Nephron (organoid): Measurements from ENCODE around the gene COL18A1.

Experiments used
- H3K27ac Mint-ChIP-seq, 3 experiments: 2 replicates each; pipeline ENCODE4 v1.8.0; 2020; ENCODE audit warnings: mixed read lengths in 3 of 3, mild to moderate bottlenecking in 2 of 3, moderate library complexity in 1 of 3
- H3K27me3 Mint-ChIP-seq: 2 replicates; pipeline ENCODE4 v1.8.0; 2021; ENCODE audit warnings: low read depth, mild to moderate bottlenecking, moderate library complexity, mixed read lengths
- H3K36me3 Mint-ChIP-seq: 2 replicates; pipeline ENCODE4 v1.8.0; 2020; ENCODE audit warnings: low read depth, mixed read lengths
- H3K4me1 Mint-ChIP-seq: 2 replicates; pipeline ENCODE4 v1.8.0; 2020; ENCODE audit warnings: mixed read lengths
- H3K4me3 Mint-ChIP-seq, 3 experiments: 2 replicates each; pipeline ENCODE4 v1.8.0; 2020; ENCODE audit warnings: mild to moderate bottlenecking in 3 of 3, mixed read lengths in 3 of 3, moderate library complexity in 2 of 3
- H3K9me3 Mint-ChIP-seq: 2 replicates; pipeline ENCODE4 v1.8.0; 2020; ENCODE audit warnings: mixed read lengths
- TF ChIP-seq, protein P1 (sequence below), 3 experiments: fragments of 200-600 bp; sonication (generic); IDR thresholded peaks; one replicate each; pipeline ENCODE4 v1.5.0; 2021; ENCODE audit warnings: antibody characterized with exemption in 3 of 3; ENCODE audit not compliant: unreplicated experiment in 3 of 3

Gene COL18A1

DNA sequence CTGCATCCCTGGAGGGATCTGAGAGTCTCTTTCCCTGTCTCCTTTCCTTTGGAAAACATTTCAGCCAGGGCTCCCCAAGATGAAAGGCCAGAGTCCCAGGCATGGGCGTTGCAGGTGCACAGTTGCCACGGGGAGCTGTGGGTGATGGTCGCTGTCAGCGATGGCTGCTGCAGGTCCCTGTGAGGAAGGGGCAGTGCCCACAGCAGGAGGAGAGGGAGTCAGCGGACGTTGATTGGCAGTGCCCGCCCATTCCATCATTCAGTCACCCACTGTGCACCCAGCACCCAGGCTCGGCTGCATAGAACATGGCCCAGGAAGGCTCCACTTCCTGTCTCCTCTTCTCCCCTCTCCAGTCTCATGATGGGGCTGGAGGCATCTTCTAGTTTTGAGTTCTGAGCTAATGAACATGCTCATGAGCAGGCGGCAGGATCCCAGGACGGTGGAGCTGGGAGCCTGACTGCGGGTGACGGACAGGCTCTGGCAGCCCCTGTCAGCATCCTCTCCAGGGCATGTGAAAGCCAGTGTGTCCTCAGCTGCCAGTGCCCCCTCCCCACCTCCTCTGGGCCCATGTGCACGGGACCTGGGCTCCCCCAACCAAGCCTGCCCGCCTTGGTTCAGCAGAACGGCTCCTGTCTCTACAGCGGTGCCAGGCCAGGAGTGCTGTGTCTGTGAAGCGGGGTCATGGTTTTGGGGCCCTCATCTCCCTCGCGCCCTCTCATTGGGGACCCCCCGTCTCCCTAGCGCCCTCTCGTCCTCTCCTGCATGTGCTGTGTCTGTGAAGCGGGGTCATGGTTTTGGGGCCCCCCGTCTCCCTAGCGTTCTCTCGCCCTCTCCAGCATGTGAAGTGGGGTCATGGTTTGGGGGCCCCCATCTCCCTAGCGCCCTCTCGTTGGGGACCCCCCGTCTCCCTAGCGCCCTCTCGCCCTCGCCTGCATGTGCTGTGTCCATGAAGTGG is 24.5 kb downstream of the COL18A1 start:
- Mint-ChIP-seq H3K4me1 (peaks cover 44% of the 10 kb centered on the region), H3K27me3 (no peaks in the 10 kb centered on the region), H3K4me3 (peak overlapping the region in 1 of 3 experiments; percentile 50), H3K27ac (peak overlapping the region; percentile 87 to 98 (median 91)), H3K9me3 (no peaks in the 10 kb centered on the region), H3K36me3 (no peaks in the 10 kb centered on the region)
- TF ChIP-seq, protein P1, sequence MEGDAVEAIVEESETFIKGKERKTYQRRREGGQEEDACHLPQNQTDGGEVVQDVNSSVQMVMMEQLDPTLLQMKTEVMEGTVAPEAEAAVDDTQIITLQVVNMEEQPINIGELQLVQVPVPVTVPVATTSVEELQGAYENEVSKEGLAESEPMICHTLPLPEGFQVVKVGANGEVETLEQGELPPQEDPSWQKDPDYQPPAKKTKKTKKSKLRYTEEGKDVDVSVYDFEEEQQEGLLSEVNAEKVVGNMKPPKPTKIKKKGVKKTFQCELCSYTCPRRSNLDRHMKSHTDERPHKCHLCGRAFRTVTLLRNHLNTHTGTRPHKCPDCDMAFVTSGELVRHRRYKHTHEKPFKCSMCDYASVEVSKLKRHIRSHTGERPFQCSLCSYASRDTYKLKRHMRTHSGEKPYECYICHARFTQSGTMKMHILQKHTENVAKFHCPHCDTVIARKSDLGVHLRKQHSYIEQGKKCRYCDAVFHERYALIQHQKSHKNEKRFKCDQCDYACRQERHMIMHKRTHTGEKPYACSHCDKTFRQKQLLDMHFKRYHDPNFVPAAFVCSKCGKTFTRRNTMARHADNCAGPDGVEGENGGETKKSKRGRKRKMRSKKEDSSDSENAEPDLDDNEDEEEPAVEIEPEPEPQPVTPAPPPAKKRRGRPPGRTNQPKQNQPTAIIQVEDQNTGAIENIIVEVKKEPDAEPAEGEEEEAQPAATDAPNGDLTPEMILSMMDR (IDR thresholded peaks at IDR 0.05; ENCODE audit: unreplicated experiment in 3 of 3) = no peak

- H3K27me3 Mint-ChIP-seq = no peaks in the 10 kb centered on the region
- peaks cover 48% of the 10 kb centered on the region for H3K4me1 Mint-ChIP-seq
- H3K4me3 Mint-ChIP-seq = peak overlapping the region; percentile 31 to 54 (median 50)
- no peaks in the 10 kb centered on the region for H3K9me3 Mint-ChIP-seq
- peak overlapping the region; percentile 87 to 98 (median 91) for H3K27ac Mint-ChIP-seq
- TF ChIP-seq, protein P1 (IDR thresholded peaks at IDR 0.05; ENCODE audit: unreplicated experiment in 3 of 3) = no peak
- no peaks in the 10 kb centered on the region for H3K36me3 Mint-ChIP-seq
These were observed 25.8 kb downstream of the COL18A1 start for GRCh38 chr21:45430521-45431501.

DNA sequence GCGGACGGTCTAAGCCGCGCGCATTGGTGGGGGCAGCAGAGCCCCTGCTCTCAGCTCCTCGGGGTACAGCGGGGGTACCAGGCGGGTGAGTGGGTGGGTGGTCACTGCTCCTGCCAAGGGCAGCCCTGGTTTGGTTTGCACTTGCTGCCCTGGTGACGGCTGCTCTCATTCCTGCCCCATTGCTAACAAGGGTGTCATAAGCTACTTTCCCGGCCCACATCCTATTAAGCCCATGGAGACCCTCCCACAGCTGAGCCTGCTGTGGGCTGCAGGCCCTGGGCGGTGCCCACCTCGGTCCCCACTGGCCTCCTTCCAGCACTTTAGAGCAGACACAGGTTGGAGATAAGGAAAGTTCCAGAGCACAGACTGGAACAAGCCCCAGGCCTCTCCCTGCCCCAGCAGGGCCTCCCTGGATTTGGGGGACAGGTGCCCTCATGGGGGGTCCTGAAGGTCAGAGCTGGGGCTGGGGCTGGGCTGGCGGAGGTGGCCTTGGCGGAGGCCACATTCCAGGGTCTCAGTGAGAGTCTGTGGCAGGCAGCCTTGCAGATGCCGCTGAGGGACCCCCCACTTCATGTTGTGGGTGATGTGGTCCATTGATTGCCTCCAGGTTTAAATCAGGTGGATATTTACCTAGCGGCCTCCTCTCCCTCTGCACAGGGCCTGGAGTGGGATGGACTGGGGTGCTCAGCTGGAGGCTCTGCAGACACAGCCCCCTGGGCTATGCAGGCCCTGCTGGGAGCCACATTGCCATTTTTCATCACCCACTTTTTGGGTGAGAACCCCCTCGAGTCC is 27.0 kb downstream of the COL18A1 start:
- no peaks in the 10 kb centered on the region for H3K27me3 Mint-ChIP-seq
- no peaks in the 10 kb centered on the region for H3K9me3 Mint-ChIP-seq
- TF ChIP-seq, protein P1 (IDR thresholded peaks at IDR 0.05; ENCODE audit: unreplicated experiment in 3 of 3) = no peak
- peaks cover 56% of the 10 kb centered on the region for H3K4me1 Mint-ChIP-seq
- no peaks in the 10 kb centered on the region for H3K36me3 Mint-ChIP-seq
- H3K27ac Mint-ChIP-seq = peak overlapping the region; percentile 90 to 95 (median 94)
- H3K4me3 Mint-ChIP-seq = peak overlapping the region in 1 of 3 experiments; percentile 69

- TF ChIP-seq, protein P1 (IDR thresholded peaks at IDR 0.05; ENCODE audit: unreplicated experiment in 3 of 3) = no peak
- Mint-ChIP-seq H3K27ac (peak overlapping the region; percentile 90 to 95 (median 94)), H3K9me3 (no peaks in the 10 kb centered on the region), H3K36me3 (no peaks in the 10 kb centered on the region), H3K4me3 (peak overlapping the region; percentile 21 to 69 (median 25)), H3K4me1 (peaks cover 56% of the 10 kb centered on the region), H3K27me3 (no peaks in the 10 kb centered on the region)
These were observed 27.8 kb downstream of the COL18A1 start for GRCh38 chr21:45432575-45433255.

DNA sequence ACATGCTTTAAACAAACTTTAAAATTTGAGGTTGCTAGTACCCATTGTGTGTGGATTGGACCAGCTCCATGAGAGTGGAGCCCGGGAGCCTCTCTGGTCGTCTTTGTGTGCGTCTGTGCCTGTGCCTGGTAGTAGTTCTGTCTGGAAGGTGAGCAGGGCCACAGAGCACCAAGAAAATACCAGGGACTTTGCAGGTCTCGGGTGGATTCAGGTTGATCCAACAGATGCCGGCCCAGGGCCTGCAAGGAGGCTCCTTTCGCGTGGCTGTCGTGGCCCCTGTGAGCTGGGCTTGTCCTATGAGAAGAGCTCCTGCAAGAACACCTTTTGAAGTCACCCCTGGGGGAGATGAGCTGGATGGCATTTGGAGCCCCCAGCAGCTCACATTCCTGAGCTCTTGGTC is 28.3 kb downstream of the COL18A1 start:
- no peaks in the 10 kb centered on the region for H3K27me3 Mint-ChIP-seq
- peak overlapping the region; percentile 90 to 95 (median 94) for H3K27ac Mint-ChIP-seq
- no peaks in the 10 kb centered on the region for H3K36me3 Mint-ChIP-seq
- peak overlapping the region; percentile 9 to 69 (median 25) for H3K4me3 Mint-ChIP-seq
- no peaks in the 10 kb centered on the region for H3K9me3 Mint-ChIP-seq
- peaks cover 56% of the 10 kb centered on the region for H3K4me1 Mint-ChIP-seq
- TF ChIP-seq, protein P1 (IDR thresholded peaks at IDR 0.05; ENCODE audit: unreplicated experiment in 3 of 3) = no peak
